Spinal cord (tissue), 10 donors: ENCODE data around the gene PPP6R2. TPM values are rescaled to one million over a fixed set of nuclear protein-coding genes. Genes with fewer than 3 reads are reported as not detected.

ENCODE experiments used
- DNase-seq, 6 donors: peaks; one replicate each; pipeline versions ENCODE4 v3.0.0 to v3.0.0-alpha.2; 2013 to 2015; ENCODE audit warnings: low spot score in 6 of 6, low read depth in 4 of 6
- H3K27ac ChIP-seq: one replicate; pipeline ENCODE4 v1.5.1; 2013; ENCODE audit warnings: low read depth, low read length, control low read depth
- H3K27me3 ChIP-seq: one replicate; pipeline ENCODE4 v1.6.1; 2013; ENCODE audit warnings: low read length; ENCODE audit not compliant: control insufficient read depth, insufficient read depth
- H3K36me3 ChIP-seq: one replicate; pipeline ENCODE4 v1.6.1; 2013; ENCODE audit warnings: low read length; ENCODE audit not compliant: control insufficient read depth, insufficient read depth
- H3K4me1 ChIP-seq: one replicate; pipeline ENCODE4 v1.6.1; 2013; ENCODE audit warnings: low read length; ENCODE audit not compliant: control insufficient read depth, insufficient read depth
- H3K4me3 ChIP-seq: one replicate; pipeline ENCODE4 v1.5.1; 2013; ENCODE audit warnings: low read depth, low read length, control low read depth
- H3K9me3 ChIP-seq: one replicate; pipeline ENCODE4 v1.6.1; 2013; ENCODE audit warnings: low read length; ENCODE audit not compliant: control insufficient read depth, insufficient read depth
- WGBS: methylation state at CpG from one replicate; pipeline ENCODE4 v1.1.5; 2013; ENCODE audit warnings: missing lambda C conversion rate; ENCODE audit not compliant: insufficient coverage; 5-methylcytosine and 5-hydroxymethylcytosine counted together
- polyA plus RNA-seq, 2 donors: library from polyadenylated mRNA; unstranded; fragments of 120-200 nt; gene quantifications; one replicate each; pipeline ENCODE4 v1.2.1, GENCODE V29; 2013; ENCODE audit not compliant: insufficient read length in 2 of 2
- total RNA-seq, 2 donors: library from RNA; depleted of rRNA in 1 of 2; stranded (reverse); fragments of 120-200 nt in 1 of 2; fragments of >200 nt in 1 of 2; gene quantifications; one replicate each; pipeline versions ENCODE4 v1.2.3 to v1.2.4, GENCODE V29; 2013 to 2014
- donor health status: healthy.

PPP6R2 gene
- total and polyA plus RNA-seq, 4 donors, result 42.9 to 84.9 (median 67.5) TPM

- H3K4me3 ChIP-seq, result no peak overlapping the region
- no peaks in the 10 kb centered on the region for H3K4me1 ChIP-seq
- H3K36me3 ChIP-seq, result peaks cover 86% of the 10 kb centered on the region
- DNase-seq, result no peak
- no CpG with 5 or more reads among the region's 5 CpGs for WGBS
- H3K9me3 ChIP-seq, result no peaks in the 10 kb centered on the region
- no peak overlapping the region for H3K27ac ChIP-seq
- H3K27me3 ChIP-seq, result no peaks in the 10 kb centered on the region
These were observed 109.5 kb downstream of the PPP6R2 start for GRCh38 chr22:50452649-50453048.

- no peak for DNase-seq
- Histone ChIP-seq H3K4me3 (no peak overlapping the region), H3K27ac (no peak overlapping the region), H3K4me1 (no peaks in the 10 kb centered on the region), H3K36me3 (peaks cover 86% of the 10 kb centered on the region), H3K9me3 (no peaks in the 10 kb centered on the region), H3K27me3 (no peaks in the 10 kb centered on the region)
- 98% methylated on average over 24 of the region's 27 CpGs for WGBS
These were observed 111.5 kb downstream of the PPP6R2 start for GRCh38 chr22:50454556-50455075.

- Histone ChIP-seq H3K36me3 (peaks cover 86% of the 10 kb centered on the region), H3K4me1 (no peaks in the 10 kb centered on the region), H3K9me3 (no peaks in the 10 kb centered on the region), H3K4me3 (no peak overlapping the region), H3K27ac (no peak overlapping the region), H3K27me3 (no peaks in the 10 kb centered on the region)
- WGBS, result 95% methylated on average over 18 of the region's 18 CpGs
- no peak for DNase-seq
These were observed 112.1 kb downstream of the PPP6R2 start for GRCh38 chr22:50455201-50455600.

GRCh38 chr22:50456026-50456425 lies 112.9 kb downstream of the PPP6R2 start:
- no peak for DNase-seq
- 97% methylated on average over 8 of the region's 11 CpGs for WGBS
- Histone ChIP-seq H3K36me3 (peaks cover 88% of the 10 kb centered on the region), H3K27ac (no peak overlapping the region), H3K4me1 (no peaks in the 10 kb centered on the region), H3K27me3 (no peaks in the 10 kb centered on the region), H3K9me3 (no peaks in the 10 kb centered on the region), H3K4me3 (no peak overlapping the region)

GRCh38 chr22:50456466-50457234 lies 113.5 kb downstream of the PPP6R2 start:
- WGBS, result 84% methylated on average over 33 of the region's 34 CpGs
- H3K36me3 ChIP-seq, result peaks cover 92% of the 10 kb centered on the region
- no peaks in the 10 kb centered on the region for H3K27me3 ChIP-seq
- H3K27ac ChIP-seq, result no peak overlapping the region
- H3K4me1 ChIP-seq, result no peaks in the 10 kb centered on the region
- no peak overlapping the region for H3K4me3 ChIP-seq
- no peaks in the 10 kb centered on the region for H3K9me3 ChIP-seq
- DNase-seq, result no peak

- WGBS, result 93% methylated on average over 22 of the region's 22 CpGs
- no peak overlapping the region for H3K4me3 ChIP-seq
- peaks cover 100% of the 10 kb centered on the region for H3K36me3 ChIP-seq
- H3K27me3 ChIP-seq, result no peaks in the 10 kb centered on the region
- no peaks in the 10 kb centered on the region for H3K9me3 ChIP-seq
- DNase-seq, result no peak
- H3K4me1 ChIP-seq, result no peaks in the 10 kb centered on the region
- H3K27ac ChIP-seq, result no peak overlapping the region
These were observed 115.9 kb downstream of the PPP6R2 start for GRCh38 chr22:50459016-50459415.

- H3K27ac ChIP-seq, result no peak overlapping the region
- no peaks in the 10 kb centered on the region for H3K27me3 ChIP-seq
- 95% methylated on average over 37 of the region's 41 CpGs for WGBS
- H3K4me3 ChIP-seq, result no peak overlapping the region
- no peak for DNase-seq
- peaks cover 100% of the 10 kb centered on the region for H3K36me3 ChIP-seq
- no peaks in the 10 kb centered on the region for H3K4me1 ChIP-seq
- no peaks in the 10 kb centered on the region for H3K9me3 ChIP-seq
These were observed 116.5 kb downstream of the PPP6R2 start for GRCh38 chr22:50459496-50460140.

GRCh38 chr22:50460938-50461337 lies 117.8 kb downstream of the PPP6R2 start:
- 97% methylated on average over 17 of the region's 17 CpGs for WGBS
- Histone ChIP-seq H3K4me3 (no peak overlapping the region), H3K9me3 (no peaks in the 10 kb centered on the region), H3K4me1 (no peaks in the 10 kb centered on the region), H3K27me3 (no peaks in the 10 kb centered on the region), H3K27ac (no peak overlapping the region), H3K36me3 (peaks cover 100% of the 10 kb centered on the region)
- DNase-seq, result no peak

GRCh38 chr22:50461536-50461935 lies 118.4 kb downstream of the PPP6R2 start:
- Histone ChIP-seq H3K27ac (no peak overlapping the region), H3K4me3 (no peak overlapping the region), H3K27me3 (no peaks in the 10 kb centered on the region), H3K4me1 (no peaks in the 10 kb centered on the region), H3K9me3 (no peaks in the 10 kb centered on the region), H3K36me3 (peaks cover 100% of the 10 kb centered on the region)
- 94% methylated on average over 22 of the region's 26 CpGs for WGBS
- DNase-seq, result no peak
